RWPE1 (cell line): ENCODE data around the gene THAP4.

Source experiments
- CTCF ChIA-PET: fragments of 350-600 bp; sonication (Branson Sonifier 250); formaldehyde crosslinking; extraction: SDS; loops from one replicate; lab custom pipeline; 2021; lab: Yijun Ruan, JAX
- POLR2A ChIA-PET: fragments of 400-600 bp; formaldehyde crosslinking; extraction: SDS; loops from one replicate; lab custom pipeline; 2020; ENCODE audit warnings: antibody characterized with exemption; ENCODE audit not compliant: low non-redundant PET; lab: Yijun Ruan, JAX
- DNase-seq: peaks from one replicate; pipeline ENCODE4 v3.0.0; 2012; ENCODE audit warnings: low spot score
- H3K27ac ChIP-seq: fragments of 450-650 bp; 2 replicates; pipeline ENCODE4 v1.5.1; 2017
- TF ChIP-seq, protein P1 (sequence below): fragments of 450-650 bp; conservative IDR thresholded peaks from 2 replicates; pipeline ENCODE4 v1.5.1; 2017; ENCODE audit warnings: low read depth, mild to moderate bottlenecking

Gene THAP4

DNA sequence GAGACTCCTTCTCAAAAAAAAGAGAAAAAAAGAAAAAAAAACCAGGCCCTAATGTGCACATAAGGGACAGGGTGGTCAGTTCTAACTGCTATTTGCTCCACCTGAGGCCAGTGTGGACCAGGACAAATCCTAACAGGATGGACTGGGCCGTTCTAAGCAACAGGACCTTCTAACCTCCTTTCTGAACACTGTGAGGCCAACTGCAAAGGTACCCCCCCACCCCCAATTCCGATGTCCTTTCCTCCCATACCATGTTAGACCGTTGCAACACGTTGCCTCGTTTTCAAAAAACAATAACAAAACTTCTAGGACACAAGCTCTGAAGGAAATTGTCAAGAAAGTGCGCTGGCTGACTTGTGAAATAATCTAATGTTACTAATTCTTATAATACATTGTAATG lies 1.2 kb downstream of the THAP4 start:
- CTCF ChIA-PET: no interaction called here
- no peak for DNase-seq
- H3K27ac ChIP-seq: peak overlapping the region; percentile 96
- POLR2A ChIA-PET: interaction anchor here (0.7 kb wide), 1 partner anchor 66 kb away, joined by 5 read pairs; the partner anchor contains the start of gene ING5
- TF ChIP-seq, protein P1, sequence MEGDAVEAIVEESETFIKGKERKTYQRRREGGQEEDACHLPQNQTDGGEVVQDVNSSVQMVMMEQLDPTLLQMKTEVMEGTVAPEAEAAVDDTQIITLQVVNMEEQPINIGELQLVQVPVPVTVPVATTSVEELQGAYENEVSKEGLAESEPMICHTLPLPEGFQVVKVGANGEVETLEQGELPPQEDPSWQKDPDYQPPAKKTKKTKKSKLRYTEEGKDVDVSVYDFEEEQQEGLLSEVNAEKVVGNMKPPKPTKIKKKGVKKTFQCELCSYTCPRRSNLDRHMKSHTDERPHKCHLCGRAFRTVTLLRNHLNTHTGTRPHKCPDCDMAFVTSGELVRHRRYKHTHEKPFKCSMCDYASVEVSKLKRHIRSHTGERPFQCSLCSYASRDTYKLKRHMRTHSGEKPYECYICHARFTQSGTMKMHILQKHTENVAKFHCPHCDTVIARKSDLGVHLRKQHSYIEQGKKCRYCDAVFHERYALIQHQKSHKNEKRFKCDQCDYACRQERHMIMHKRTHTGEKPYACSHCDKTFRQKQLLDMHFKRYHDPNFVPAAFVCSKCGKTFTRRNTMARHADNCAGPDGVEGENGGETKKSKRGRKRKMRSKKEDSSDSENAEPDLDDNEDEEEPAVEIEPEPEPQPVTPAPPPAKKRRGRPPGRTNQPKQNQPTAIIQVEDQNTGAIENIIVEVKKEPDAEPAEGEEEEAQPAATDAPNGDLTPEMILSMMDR: no peak

DNA sequence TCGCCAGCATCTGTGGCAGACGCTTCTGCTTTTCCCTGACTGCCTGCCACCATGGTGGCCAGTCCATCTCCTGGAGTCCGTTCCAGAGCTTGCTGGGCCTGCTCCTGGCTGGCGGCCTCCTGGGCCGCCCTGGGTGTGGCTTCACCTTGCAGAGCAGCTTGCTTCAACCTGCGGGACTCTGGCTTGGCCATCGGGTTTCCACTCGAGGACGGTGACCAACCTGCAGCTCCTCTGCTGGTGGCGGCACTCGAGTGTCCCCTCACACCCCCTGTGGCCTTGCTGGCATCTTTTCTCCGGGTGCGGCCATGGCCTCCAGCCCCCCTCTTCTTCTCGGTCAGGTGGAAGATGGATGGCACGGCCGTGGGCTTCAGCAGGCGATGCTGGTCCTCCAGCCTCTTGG lies 3.4 kb downstream of the THAP4 start:
- TF ChIP-seq, protein P1: no peak
- no peak overlapping the region for H3K27ac ChIP-seq
- no peak for DNase-seq
- ChIA-PET POLR2A (no interaction called here), CTCF (no interaction called here)

GRCh38 chr2:241632478-241633325 lies 4.3 kb downstream of the THAP4 start:
- POLR2A ChIA-PET: no interaction called here
- H3K27ac ChIP-seq: no peak overlapping the region
- no peak for DNase-seq
- TF ChIP-seq, protein P1: no peak
- CTCF ChIA-PET: interaction anchor here (0.6 kb wide), 1 partner anchor 32 kb away, joined by 4 read pairs; no protein-coding TSS in a partner anchor

DNA sequence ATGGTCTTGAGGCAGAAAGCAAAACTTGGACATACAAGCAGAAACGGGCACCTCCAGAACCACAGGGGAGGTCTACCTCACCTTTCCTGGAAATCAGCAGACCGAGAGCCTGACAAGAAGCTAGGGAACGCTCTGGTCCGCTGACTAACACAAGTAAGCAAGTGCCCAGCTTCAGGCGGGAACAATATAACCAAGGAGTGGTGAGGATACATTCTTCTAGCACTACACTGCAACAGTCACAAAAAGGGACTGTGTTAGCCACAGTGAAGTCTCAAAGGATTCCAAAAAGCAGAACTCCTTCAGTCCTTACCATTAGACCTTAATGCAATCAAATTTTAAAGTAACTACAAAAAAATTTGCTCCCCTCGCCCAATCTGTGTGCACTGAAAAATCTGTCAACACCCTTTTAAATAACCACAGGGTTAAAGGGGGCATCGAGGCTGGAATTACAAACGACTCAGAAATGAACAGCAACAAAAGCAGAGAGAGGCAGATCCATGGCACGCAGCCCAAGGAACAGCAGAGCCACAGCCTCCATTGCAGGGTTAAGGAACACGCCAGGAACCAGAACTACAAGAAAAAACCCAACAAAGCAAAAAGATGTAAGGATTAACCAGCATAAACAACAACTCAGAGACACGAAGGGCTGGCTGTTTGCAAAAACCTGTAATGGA lies 7.1 kb downstream of the THAP4 start:
- TF ChIP-seq, protein P1: no peak
- DNase-seq: no peak
- ChIA-PET CTCF (no interaction called here), POLR2A (interaction anchor here (0.7 kb wide), 1 partner anchor 131 kb away, joined by 5 read pairs; no protein-coding TSS in a partner anchor)
- no peak overlapping the region for H3K27ac ChIP-seq

DNA sequence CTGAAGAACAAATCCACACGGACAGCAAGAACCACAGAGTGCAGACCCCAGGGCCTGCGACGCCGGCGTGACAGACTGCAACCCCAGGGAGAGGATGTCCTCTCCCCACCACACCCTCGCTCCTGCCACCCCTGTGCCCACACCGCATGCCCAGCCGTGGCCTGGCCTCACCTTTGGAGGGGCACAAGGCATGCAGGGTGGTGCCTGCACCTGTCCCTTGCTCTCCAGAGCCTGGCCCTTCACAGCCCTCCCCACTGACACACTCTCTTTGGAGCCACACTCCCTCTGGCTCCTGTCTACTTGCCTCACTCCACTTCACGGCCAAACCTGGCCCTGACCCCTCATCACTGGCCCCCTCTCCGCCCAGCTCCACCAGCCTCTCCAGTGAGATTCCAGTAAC lies 9.3 kb downstream of the THAP4 start:
- DNase-seq: no peak
- TF ChIP-seq, protein P1: no peak
- H3K27ac ChIP-seq: peak overlapping the region; percentile 6; the same call in 1 of the 2 replicates
- CTCF ChIA-PET: interaction anchor here (0.7 kb wide), 1 partner anchor 98 kb away, joined by 3 read pairs; no protein-coding TSS in a partner anchor
- POLR2A ChIA-PET: no interaction called here

- DNase-seq: no peak
Measured at GRCh38 chr2:241620419-241620769, 16.6 kb downstream of the THAP4 start.

More at GRCh38 chr2:241620419-241620769, 16.6 kb downstream of the THAP4 start:
- ChIA-PET CTCF (no interaction called here), POLR2A (no interaction called here)
- TF ChIP-seq, protein P1: no peak
- H3K27ac ChIP-seq: no peak overlapping the region
